ENCODE measurements around the gene CAMK2A. TPM values are rescaled to one million over a fixed set of nuclear protein-coding genes. Genes with fewer than 3 reads are reported as not detected.

CAMK2A gene
- polyA plus RNA-seq, 1 of the 3 experiments (the other 2 are of a cell fraction), result 0.10 TPM

- DNase-seq, result no peak
- Histone ChIP-seq H3F3A (replicated peaks; ENCODE audit: insufficient read depth) (no peaks in the 10 kb centered on the region), H3K4me3 (ENCODE audit: low read depth in 2 of 2, low read length in 1 of 2) (no peak overlapping the region), H3K79me2 (ENCODE audit: insufficient read depth) (no peaks in the 10 kb centered on the region), H3K27me3 (ENCODE audit: insufficient read depth) (peaks cover 5% of the 10 kb centered on the region; the same call in 1 of the 2 replicates), H2AFZ (ENCODE audit: low read depth) (no peak overlapping the region), H3K4me1 (ENCODE audit: control insufficient read depth in 1 of 2, insufficient read depth in 2 of 2, low read depth in 1 of 2, low read length in 1 of 2) (peaks cover 0 to 2% of the 10 kb centered on the region in 2 experiments; a peak in 1 of 4 replicates), H3K9ac (no peak overlapping the region), H3K27ac (ENCODE audit: low read depth in 2 of 2, low read length in 1 of 2) (no peak overlapping the region), H4K20me1 (ENCODE audit: insufficient read depth) (no peaks in the 10 kb centered on the region), H3K9me2 (no peaks in the 10 kb centered on the region), H3K4me2 (no peak overlapping the region), H3K36me3 (replicated peaks in 1 of 2; ENCODE audit: control insufficient read depth in 1 of 2, insufficient read depth in 2 of 2, low read length in 1 of 2) (no peaks in the 10 kb centered on the region), H3K9me3 (no peaks in the 10 kb centered on the region)
- no peak for TF ChIP-seq GATA2 (CRISPR knock-in tag; IDR thresholded peaks at IDR 0.05)
- no peak for TF ChIP-seq SMC3 (IDR thresholded peaks at IDR 0.05; ENCODE audit: low read depth, low read length)
- TF ChIP-seq RCOR1 (IDR thresholded peaks at IDR 0.05; ENCODE audit: low read length), result no peak
- TF ChIP-seq TCF12 (IDR thresholded peaks at IDR 0.05), result no peak
- no peak for TF ChIP-seq USF1 (IDR thresholded peaks at IDR 0.05; ENCODE audit: borderline replicate concordance, low read depth)
- no peak for TF ChIP-seq FOSL2 (IDR thresholded peaks at IDR 0.05; ENCODE audit: borderline replicate concordance, low read depth)
- TF ChIP-seq SIN3A (IDR thresholded peaks at IDR 0.05; ENCODE audit: borderline replicate concordance, low read depth, low read length), result no peak
- no peak for TF ChIP-seq USF2 (IDR thresholded peaks at IDR 0.05; ENCODE audit: borderline replicate concordance, low read depth, low read length)
- no peak for TF ChIP-seq REST (IDR thresholded peaks at IDR 0.05; ENCODE audit: low read depth, low read length)
- TF ChIP-seq RAD21 (IDR thresholded peaks at IDR 0.05; ENCODE audit: low read length), result no peak
- TF ChIP-seq EZH2phosphoT487 (IDR thresholded peaks at IDR 0.05; ENCODE audit: borderline replicate concordance, low read depth), result no peak
- TF ChIP-seq GABPA (IDR thresholded peaks at IDR 0.05; ENCODE audit: low read depth), result no peak
- TF ChIP-seq PBX3 (IDR thresholded peaks at IDR 0.05), result no peak
- TF ChIP-seq EP300 (IDR thresholded peaks at IDR 0.05; ENCODE audit: borderline replicate concordance in 1 of 2, low read depth in 1 of 2, low read length in 1 of 2), result no peak
- no peak for TF ChIP-seq RXRA (IDR thresholded peaks at IDR 0.05; ENCODE audit: borderline replicate concordance, low read depth)
- TF ChIP-seq ZBTB33 (IDR thresholded peaks at IDR 0.05; ENCODE audit: borderline replicate concordance, low read depth), result no peak
- TF ChIP-seq POLR2AphosphoS5 (IDR thresholded peaks at IDR 0.05; ENCODE audit: low read depth, low read length), result no peak
- TF ChIP-seq YY1 (IDR thresholded peaks at IDR 0.05; ENCODE audit: low read depth), result no peak
- CTCF ChIA-PET, result interaction anchor here (1.2 kb wide), 1 partner anchor 8 kb away, joined by 4 read pairs; no protein-coding TSS in a partner anchor
- WGBS (ENCODE audit: low lambda C conversion rate), result 75% methylated on average over 2 of the region's 2 CpGs
- POLR2A ChIA-PET, result no interaction called here
Observed at GRCh38 chr5:150184006-150184405, 105.6 kb downstream of the CAMK2A start.
